Activated T-cell treated with anti-CD3 and anti-CD28 coated beads, Interleukin-2, amount 50 U/mL, for 72 hours (primary cell): ENCODE results near the gene SGO2. TPM values are rescaled to one million over a fixed set of nuclear protein-coding genes. Genes with fewer than 3 reads are reported as not detected.

Source experiments
- ATAC-seq, 2 donors: fragments of 150-1000 bp; cut with Tn5 transposase; replicated peaks in 1 of 2; 2 replicates each; pipeline ENCODE4 v1.10.0; 2021; ENCODE audit warnings: moderate library complexity in 2 of 2, mild to moderate bottlenecking in 1 of 2
- DNase-seq, 2 donors: peaks; one replicate each; pipeline ENCODE4 v3.0.0; 2021 to 2022; ENCODE audit warnings: mixed read lengths in 1 of 2
- H3K27ac Mint-ChIP-seq: one replicate; pipeline ENCODE4 v1.8.0; 2022; ENCODE audit warnings: mild to moderate bottlenecking, moderate library complexity, mixed read lengths
- H3K27me3 Mint-ChIP-seq: one replicate; pipeline ENCODE4 v1.8.0; 2022; ENCODE audit warnings: low read depth, mixed read lengths
- H3K36me3 Mint-ChIP-seq, 2 donors: one replicate each; pipeline ENCODE4 v1.8.0; 2022; ENCODE audit warnings: mixed read lengths in 2 of 2, mild to moderate bottlenecking in 1 of 2; ENCODE audit not compliant: insufficient read depth in 2 of 2
- H3K4me1 Mint-ChIP-seq: one replicate; pipeline ENCODE4 v1.8.0; 2022; ENCODE audit warnings: low read depth, mixed read lengths
- H3K4me3 Mint-ChIP-seq, 2 donors: one replicate each; pipeline ENCODE4 v1.8.0; 2022; ENCODE audit warnings: mild to moderate bottlenecking in 2 of 2, mixed read lengths in 2 of 2, moderate library complexity in 2 of 2
- H3K9me3 Mint-ChIP-seq, 2 donors: one replicate each; pipeline ENCODE4 v1.8.0; 2022; ENCODE audit warnings: mixed read lengths in 2 of 2
- total RNA-seq, 2 donors: library from RNA; stranded (reverse); gene quantifications; one replicate each; pipeline ENCODE4 v1.2.3, GENCODE V29; 2022

Gene SGO2
- total RNA-seq, 2 donors from 2014 or later = 36.5 to 38.9 TPM

DNA sequence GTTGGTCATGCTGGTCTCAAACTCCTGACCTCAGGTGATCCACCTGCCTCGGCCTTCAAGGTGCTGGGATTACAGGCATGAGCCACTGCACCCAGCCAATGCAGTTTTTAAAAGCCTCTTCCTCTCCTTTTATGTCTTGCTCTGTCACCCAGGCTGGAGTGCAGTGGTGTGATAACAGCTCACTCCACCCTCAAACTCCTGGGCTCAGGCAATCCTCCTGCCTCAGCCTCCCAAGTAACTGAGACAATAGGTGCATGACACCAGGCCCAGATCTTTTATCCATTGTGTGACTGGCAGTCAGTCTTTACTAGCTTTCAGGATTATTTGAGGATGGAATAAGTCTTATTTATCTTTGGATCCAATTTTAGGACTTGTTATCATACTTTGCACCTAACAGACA lies 29.3 kb upstream of the SGO2 start:
- Mint-ChIP-seq H3K4me1 (no peaks in the 10 kb centered on the region), H3K9me3 (no peaks in the 10 kb centered on the region), H3K27me3 (no peaks in the 10 kb centered on the region), H3K27ac (no peak overlapping the region), H3K4me3 (no peak overlapping the region), H3K36me3 (peaks cover 2 to 13% of the 10 kb centered on the region in 2 donors)
- no peak for DNase-seq
- ATAC-seq = no peak

DNA sequence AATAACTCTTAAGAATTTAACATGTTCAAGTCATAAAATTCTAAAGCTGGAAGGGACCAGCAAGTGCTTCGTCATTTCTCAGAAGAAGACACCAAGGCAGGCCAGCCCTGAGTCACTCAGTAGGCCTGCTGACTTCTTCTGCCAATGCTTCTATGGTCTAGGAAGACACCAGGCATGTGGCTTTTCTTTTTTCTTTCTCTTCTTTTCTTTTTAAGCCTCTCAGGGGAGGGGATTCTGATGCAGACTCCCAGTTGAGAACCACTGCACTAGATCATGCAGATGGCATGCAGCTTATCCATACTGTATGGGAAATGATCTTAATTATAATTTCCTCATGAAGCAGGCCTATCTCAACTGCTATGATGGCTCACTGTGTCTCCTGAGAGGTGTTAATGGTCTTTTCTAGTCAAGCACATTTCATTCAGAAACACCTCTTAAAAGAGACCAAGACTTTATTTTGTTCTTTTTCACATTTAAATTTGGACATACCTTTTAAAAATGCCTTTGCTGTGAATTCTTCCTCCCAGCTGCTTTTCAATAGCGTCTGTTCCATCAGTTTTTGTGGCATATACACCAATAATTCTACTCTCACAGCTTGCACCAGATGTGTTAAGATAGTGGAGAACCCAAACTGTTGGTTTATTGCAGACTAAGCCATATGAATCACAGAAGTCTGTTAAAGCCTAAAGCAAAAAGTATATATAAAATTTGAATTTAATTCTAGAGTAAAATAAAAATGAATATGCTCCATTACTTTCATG lies 27.4 kb upstream of the SGO2 start:
- no peak overlapping the region for H3K27ac Mint-ChIP-seq

DNA sequence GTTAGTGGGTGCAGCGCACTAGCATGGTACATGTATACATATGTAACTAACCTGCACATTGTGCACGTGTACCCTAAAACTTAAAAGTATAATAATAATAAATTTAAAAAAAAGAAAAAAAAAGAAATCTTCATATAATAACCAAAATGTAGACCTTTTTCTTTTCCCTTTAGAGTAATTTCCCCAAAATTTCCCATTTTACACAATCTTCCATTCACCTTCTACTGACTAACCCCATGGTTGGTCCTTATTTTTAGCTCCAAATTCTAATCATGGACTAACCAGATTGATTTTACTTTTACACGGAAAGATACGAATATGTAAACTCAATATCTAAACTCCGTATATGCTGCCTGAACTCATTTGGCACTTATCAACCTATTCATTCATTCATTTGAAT lies 23.8 kb upstream of the SGO2 start:
- H3K4me3 Mint-ChIP-seq = no peak overlapping the region
- H3K27me3 Mint-ChIP-seq = no peaks in the 10 kb centered on the region
- no peak overlapping the region for H3K27ac Mint-ChIP-seq
- H3K4me1 Mint-ChIP-seq = no peaks in the 10 kb centered on the region
- H3K36me3 Mint-ChIP-seq = peaks cover 4 to 10% of the 10 kb centered on the region in 2 donors
- DNase-seq = no peak
- no peak for ATAC-seq
- peaks cover 0 to 3% of the 10 kb centered on the region in 2 donors for H3K9me3 Mint-ChIP-seq

More for the DNA sequence above, 27.4 kb upstream of the SGO2 start:
- Mint-ChIP-seq H3K9me3 (peaks cover 0 to 3% of the 10 kb centered on the region in 2 donors), H3K4me1 (no peaks in the 10 kb centered on the region), H3K36me3 (peaks cover 4 to 10% of the 10 kb centered on the region in 2 donors), H3K4me3 (no peak overlapping the region), H3K27me3 (no peaks in the 10 kb centered on the region)
- no peak for DNase-seq
- no peak for ATAC-seq

DNA sequence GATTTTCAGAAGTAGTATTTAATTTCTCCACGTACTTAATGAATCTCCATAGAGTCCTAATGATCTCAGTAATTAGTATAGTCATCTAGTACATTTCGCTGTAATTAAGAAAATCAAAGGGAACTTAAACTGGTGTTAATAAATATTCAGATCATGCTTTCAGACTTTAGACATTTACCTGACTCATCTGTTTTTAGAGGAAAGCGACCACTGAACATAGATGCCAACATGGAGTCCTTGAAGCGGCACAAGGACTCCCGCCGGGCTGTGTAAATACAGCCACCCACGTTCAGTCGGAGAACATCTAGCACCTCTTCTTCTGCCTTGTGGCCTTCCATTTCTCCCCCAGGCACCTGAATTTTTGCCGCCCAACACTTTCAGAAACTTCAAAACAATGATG lies 19.3 kb upstream of the SGO2 start:
- no peak overlapping the region for H3K27ac Mint-ChIP-seq
- H3K36me3 Mint-ChIP-seq = peaks cover 4 to 6% of the 10 kb centered on the region in 2 donors
- DNase-seq = no peak
- peaks cover 0 to 3% of the 10 kb centered on the region in 2 donors for H3K9me3 Mint-ChIP-seq
- no peaks in the 10 kb centered on the region for H3K27me3 Mint-ChIP-seq
- no peak for ATAC-seq
- no peak overlapping the region for H3K4me3 Mint-ChIP-seq
- peaks cover 9% of the 10 kb centered on the region for H3K4me1 Mint-ChIP-seq

DNA sequence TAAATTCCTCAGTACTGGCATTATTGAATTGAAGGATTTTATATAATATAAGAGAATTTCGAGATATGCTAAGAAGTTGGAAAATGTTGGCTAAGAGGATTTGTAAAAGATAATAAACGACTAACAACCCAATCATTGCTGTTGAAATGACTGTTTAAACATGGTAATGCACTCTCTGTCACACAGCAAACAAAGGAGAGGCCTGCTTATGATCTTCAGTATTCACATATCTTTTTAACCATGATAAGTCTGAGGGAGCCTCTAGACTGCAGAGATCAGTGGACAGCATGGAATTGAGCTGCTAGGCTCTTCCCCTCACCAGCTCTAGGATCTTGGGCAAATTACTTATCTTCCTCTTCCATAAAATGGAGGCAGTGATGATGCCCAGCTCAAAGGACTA lies 18.8 kb upstream of the SGO2 start:
- Mint-ChIP-seq H3K36me3 (peaks cover 4 to 6% of the 10 kb centered on the region in 2 donors), H3K27me3 (no peaks in the 10 kb centered on the region), H3K4me3 (no peak overlapping the region), H3K27ac (no peak overlapping the region), H3K9me3 (peaks cover 0 to 3% of the 10 kb centered on the region in 2 donors), H3K4me1 (peaks cover 9% of the 10 kb centered on the region)
- no peak for ATAC-seq
- DNase-seq = no peak

DNA sequence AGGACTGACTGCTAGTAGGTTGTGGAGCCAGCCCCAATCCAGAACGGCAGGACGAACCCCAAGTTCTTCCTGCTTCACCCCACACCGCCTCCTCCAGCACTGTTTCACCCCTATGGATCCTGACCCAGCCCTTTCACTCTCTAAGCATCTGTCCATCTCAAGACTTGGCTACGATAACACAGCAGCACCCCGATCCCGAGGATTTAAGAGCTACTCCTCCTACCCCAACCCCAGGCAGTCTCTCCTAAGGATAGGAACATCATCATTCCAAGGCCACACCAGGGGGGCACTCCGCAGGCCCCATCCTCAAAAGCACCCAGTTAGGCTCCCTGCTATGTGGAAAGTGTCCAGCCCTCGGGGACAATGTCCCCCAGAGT lies 16.8 kb upstream of the SGO2 start:
- Mint-ChIP-seq H3K9me3 (no peaks in the 10 kb centered on the region), H3K4me3 (peak overlapping the region; percentile 92 to 94), H3K27ac (peak overlapping the region; percentile 86), H3K27me3 (no peaks in the 10 kb centered on the region), H3K36me3 (no peaks in the 10 kb centered on the region), H3K4me1 (peaks cover 9% of the 10 kb centered on the region)
- DNase-seq = peak; percentile 5 to 14
- no peak for ATAC-seq

DNA sequence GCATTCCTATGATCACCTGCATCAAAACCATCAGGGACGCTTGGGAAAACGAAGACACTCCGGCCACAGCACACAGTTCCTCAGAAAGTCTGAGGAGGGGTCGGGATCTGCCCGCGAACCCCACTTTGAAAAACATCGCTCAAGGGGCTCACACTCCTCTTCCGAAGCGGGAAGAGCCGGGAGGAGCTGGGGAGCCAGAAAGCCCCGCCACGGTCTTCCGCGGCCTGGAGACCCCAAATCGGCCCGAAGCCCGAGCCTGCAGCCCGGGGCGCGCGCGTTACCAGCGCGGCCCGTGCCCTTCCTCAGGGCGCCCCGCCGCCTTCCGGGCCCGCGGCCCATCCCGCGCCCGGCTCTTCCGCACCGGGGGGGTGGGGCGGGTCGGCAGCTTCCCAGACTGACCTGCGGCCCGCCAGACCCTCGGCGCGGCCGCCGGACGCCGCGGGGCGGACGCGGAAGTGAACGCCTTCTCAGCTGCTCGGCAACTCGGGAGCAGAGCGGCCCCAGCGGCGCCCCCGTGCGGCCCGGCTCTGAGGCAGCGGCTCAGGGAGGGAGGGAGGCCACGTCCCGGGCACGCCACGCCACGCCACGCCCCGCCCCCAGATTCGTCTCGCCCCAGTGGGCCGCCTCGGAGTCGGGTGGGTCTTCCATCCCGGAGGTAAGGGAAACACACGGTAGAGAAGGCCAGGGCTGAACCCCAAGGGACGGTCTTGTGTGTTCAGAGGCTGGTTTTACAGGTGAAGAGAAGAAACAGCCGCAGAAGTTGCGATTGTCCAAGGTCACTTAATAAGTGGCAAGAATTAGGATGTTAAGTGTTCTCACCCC lies 16.2 kb upstream of the SGO2 start, which contains the start of gene KCTD18:
TSS of gene KCTD18 (minus strand) at position 457 of the 822 bp plus-strand sequence. CDS start 3,052 bp downstream, outside the sequence.
- Mint-ChIP-seq H3K27me3 (no peaks in the 10 kb centered on the region), H3K27ac (peak within 1 kb of the TSS; percentile 86), H3K36me3 (no peaks in the 10 kb centered on the region), H3K4me3 (peak within 1 kb of the TSS; percentile 92 to 94), H3K9me3 (no peaks in the 10 kb centered on the region), H3K4me1 (peaks cover 11% of the 10 kb centered on the region)
- DNase-seq (peak; percentile 94 to 95), ATAC-seq (peak; percentile 99)

DNA sequence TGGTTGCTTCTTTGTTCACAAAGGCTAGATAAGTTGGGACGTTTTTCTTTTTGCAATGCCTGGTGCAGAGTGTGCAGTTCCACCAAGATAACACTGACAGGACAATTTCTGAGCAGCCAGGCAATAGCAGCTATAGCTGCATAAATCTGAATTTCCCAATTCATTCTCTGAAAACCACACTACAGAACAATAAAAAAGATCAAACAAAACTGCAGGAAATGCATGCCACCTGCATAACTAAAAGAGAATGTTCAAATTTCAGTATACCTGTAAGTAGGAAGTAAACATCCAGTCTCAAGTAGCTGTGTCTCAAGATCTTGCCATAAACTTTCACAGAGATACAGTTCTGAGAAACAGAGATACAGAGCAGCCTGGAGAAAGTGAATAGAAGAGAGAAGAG lies 10.9 kb upstream of the SGO2 start:
- H3K4me1 Mint-ChIP-seq = peaks cover 9% of the 10 kb centered on the region
- no peaks in the 10 kb centered on the region for H3K27me3 Mint-ChIP-seq
- no peak overlapping the region for H3K27ac Mint-ChIP-seq
- H3K36me3 Mint-ChIP-seq = peaks cover 1 to 5% of the 10 kb centered on the region in 2 donors
- DNase-seq = no peak
- no peak overlapping the region for H3K4me3 Mint-ChIP-seq
- no peak for ATAC-seq
- H3K9me3 Mint-ChIP-seq = peaks cover 0 to 7% of the 10 kb centered on the region in 2 donors

DNA sequence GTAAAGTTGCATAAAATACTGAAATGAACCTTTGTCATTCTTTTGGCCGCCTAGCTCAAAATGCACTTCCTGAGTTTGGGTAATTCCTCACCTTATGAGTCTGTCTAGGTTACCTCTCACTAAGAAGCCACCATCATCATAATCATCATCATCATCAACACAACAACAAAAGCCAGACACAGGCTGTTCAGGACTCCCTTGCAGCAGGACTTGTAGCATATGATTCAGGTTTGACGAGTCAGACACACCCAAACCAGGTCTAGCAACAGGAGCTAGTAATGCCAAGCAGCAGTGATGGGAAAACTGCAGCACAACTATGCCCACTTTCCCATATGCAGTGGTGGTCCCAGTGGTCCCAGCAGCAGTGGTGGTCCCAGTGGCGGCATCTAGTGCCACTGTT lies 2.8 kb upstream of the SGO2 start:
- Mint-ChIP-seq H3K27ac (no peak overlapping the region), H3K4me3 (no peak overlapping the region), H3K36me3 (peaks cover 4 to 7% of the 10 kb centered on the region in 2 donors), H3K9me3 (peaks cover 0 to under 1% of the 10 kb centered on the region in 2 donors), H3K27me3 (no peaks in the 10 kb centered on the region), H3K4me1 (peaks cover 22% of the 10 kb centered on the region)
- peak in 1 of 2 donors; percentile 24 for ATAC-seq
- peak in 1 of 2 donors; percentile 17 for DNase-seq

DNA sequence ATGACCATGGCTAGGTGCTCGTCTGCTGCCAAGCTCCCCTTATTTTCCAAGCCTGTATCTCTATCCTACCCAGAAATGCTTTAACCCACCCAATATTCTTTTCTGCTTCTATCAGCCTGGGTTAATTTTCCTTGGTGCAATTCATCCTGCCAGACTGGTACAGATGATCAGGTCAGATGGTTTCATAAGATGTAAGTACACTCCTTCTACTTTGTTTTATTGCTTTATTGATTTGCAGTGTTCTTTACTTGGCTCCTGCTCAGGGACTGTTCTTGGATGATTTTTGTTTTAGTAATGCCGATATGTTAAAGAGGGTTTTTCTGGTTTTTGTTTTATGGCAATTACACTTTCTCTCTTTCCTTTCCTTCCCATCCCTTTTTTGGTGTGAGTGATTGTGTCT lies 2.4 kb upstream of the SGO2 start:
- no peak for DNase-seq
- H3K4me1 Mint-ChIP-seq = peaks cover 27% of the 10 kb centered on the region
- no peaks in the 10 kb centered on the region for H3K9me3 Mint-ChIP-seq

DNA sequence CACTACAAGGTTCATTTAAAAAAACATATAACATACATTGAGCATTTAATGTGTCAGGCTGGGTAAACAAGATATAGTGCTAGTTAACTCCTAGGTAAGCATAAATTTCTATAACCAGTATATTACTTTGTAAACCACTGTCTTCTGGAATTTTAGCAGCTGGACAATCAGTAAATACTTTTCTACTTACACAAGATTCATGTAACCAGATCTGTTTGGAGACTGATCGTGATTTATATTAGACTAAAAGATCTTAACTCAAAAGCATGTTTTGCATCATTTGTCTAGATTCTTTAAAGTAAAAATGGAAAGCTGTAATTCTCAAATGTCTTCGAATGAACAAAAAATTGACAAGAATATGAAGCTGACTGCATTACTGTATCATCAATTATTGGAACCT lies 941 bp upstream of the SGO2 start:
- Mint-ChIP-seq H3K4me3 (peak overlapping the region in 1 of 2 donors; percentile 93), H3K4me1 (peaks cover 29% of the 10 kb centered on the region), H3K27me3 (no peaks in the 10 kb centered on the region)

More for the DNA sequence above, 2.4 kb upstream of the SGO2 start:
- no peak for ATAC-seq
- Mint-ChIP-seq H3K27ac (no peak overlapping the region), H3K27me3 (no peaks in the 10 kb centered on the region), H3K4me3 (no peak overlapping the region), H3K36me3 (peaks cover 4 to 7% of the 10 kb centered on the region in 2 donors)

DNA sequence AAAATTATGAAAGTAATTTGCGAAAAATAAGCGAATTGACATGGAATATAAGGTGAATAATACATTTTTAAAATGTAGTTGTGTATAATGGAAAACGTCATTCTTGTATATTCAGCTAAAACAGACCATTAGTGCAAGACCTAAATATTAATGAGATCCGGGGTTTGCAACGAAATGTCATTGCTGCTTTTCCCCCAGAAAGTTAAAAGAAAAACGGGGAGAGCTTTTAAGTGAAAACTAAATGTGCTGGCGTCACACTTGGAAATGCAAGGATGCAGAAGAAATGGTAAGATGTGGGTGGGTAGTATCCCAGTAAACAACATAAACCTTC lies 491 bp upstream of the SGO2 start:
- H3K27ac Mint-ChIP-seq = peak overlapping the region; percentile 91
- H3K27me3 Mint-ChIP-seq = no peaks in the 10 kb centered on the region
- peak overlapping the region; percentile 93 to 96 for H3K4me3 Mint-ChIP-seq
- peaks cover 4 to 7% of the 10 kb centered on the region in 2 donors for H3K36me3 Mint-ChIP-seq
- DNase-seq (no peak), ATAC-seq (no peak)
- no peaks in the 10 kb centered on the region for H3K9me3 Mint-ChIP-seq
- H3K4me1 Mint-ChIP-seq = peaks cover 29% of the 10 kb centered on the region

More for the DNA sequence above, 941 bp upstream of the SGO2 start:
- Mint-ChIP-seq H3K36me3 (peaks cover 4 to 7% of the 10 kb centered on the region in 2 donors), H3K27ac (no peak overlapping the region), H3K9me3 (no peaks in the 10 kb centered on the region)
- no peak for ATAC-seq
- DNase-seq = no peak

DNA sequence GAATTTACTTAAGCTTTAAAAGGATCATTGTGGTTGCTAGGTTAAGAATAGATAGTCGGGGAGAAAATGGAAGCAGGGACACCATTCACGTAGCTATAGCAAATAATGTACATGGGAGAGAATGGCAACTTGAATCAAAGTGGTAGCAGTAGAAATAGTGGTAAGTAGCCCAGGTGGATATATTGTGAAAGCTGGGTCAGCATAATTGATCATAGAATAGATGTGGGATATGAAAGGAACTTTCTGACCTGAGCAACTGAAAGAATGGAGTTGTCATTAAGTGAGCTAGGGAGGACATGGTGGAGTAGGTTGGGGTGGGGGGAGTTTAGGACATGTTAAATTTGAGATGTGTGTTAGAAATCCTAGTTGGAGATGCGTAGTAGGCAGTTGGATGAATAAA lies 2.2 kb downstream of the SGO2 start:
- ATAC-seq (no peak), DNase-seq (no peak)
- Mint-ChIP-seq H3K27ac (no peak overlapping the region), H3K4me1 (peaks cover 29% of the 10 kb centered on the region), H3K4me3 (peak overlapping the region; percentile 93 to 96), H3K27me3 (no peaks in the 10 kb centered on the region), H3K36me3 (peaks cover 4 to 7% of the 10 kb centered on the region in 2 donors), H3K9me3 (no peaks in the 10 kb centered on the region)
